Smooth muscle cell (in vitro differentiated cells): ENCODE data around the gene FBP1. TPM values are rescaled to one million over a fixed set of nuclear protein-coding genes. Genes with fewer than 3 reads are reported as not detected.
A peak's percentile ranks its signal among the peaks of the same experiment; 100 is the strongest.

Experiments used
- DNase-seq: peaks from one replicate; lab custom pipeline; 2025; ENCODE audit not compliant: unreplicated experiment; lab: John Stamatoyannopoulos, UW
- H2AFZ ChIP-seq: fragments of 200-600 bp; sonication (generic); 2 replicates; pipeline ENCODE4 v1.6.0; 2016; ENCODE audit warnings: antibody characterized with exemption, low read depth, mild to moderate bottlenecking
- H3F3A ChIP-seq: fragments of 200-600 bp; sonication (generic); 2 replicates; pipeline ENCODE4 v1.6.0; 2017; ENCODE audit warnings: antibody characterized with exemption, low read depth
- H3K27ac ChIP-seq: fragments of 200-600 bp; sonication (generic); 2 replicates; pipeline ENCODE4 v1.5.1; 2016; ENCODE audit warnings: low read depth, mild to moderate bottlenecking
- H3K27me3 ChIP-seq: fragments of 200-600 bp; sonication (generic); 2 replicates; pipeline ENCODE4 v1.6.1; 2016; ENCODE audit warnings: low read depth, mild to moderate bottlenecking
- H3K36me3 ChIP-seq: fragments of 200-600 bp; sonication (generic); 2 replicates; pipeline ENCODE4 v1.5.1; 2016; ENCODE audit warnings: low read depth
- H3K4me1 ChIP-seq: fragments of 200-600 bp; sonication (generic); 2 replicates; pipeline ENCODE4 v1.5.1; 2016; ENCODE audit warnings: low read depth
- H3K4me2 ChIP-seq: fragments of 200-600 bp; sonication (generic); 2 replicates; pipeline ENCODE4 v1.6.0; 2016; ENCODE audit warnings: mild to moderate bottlenecking
- H3K4me3 ChIP-seq: fragments of 200-600 bp; sonication (generic); 2 replicates; pipeline ENCODE4 v1.5.1; 2016; ENCODE audit warnings: mild to moderate bottlenecking
- H3K79me2 ChIP-seq: fragments of 200-600 bp; sonication (generic); 2 replicates; pipeline ENCODE4 v1.6.0; 2016; ENCODE audit warnings: low read depth, mild to moderate bottlenecking
- H3K9ac ChIP-seq: fragments of 200-600 bp; sonication (generic); 2 replicates; pipeline ENCODE4 v1.6.0; 2016; ENCODE audit warnings: low read depth
- H3K9me3 ChIP-seq: fragments of 200-600 bp; sonication (generic); replicated peaks from 2 replicates; pipeline ENCODE4 v1.5.1; 2016; ENCODE audit warnings: low read depth
- H4K20me1 ChIP-seq: fragments of 200-600 bp; sonication (generic); 2 replicates; pipeline ENCODE4 v1.6.0; 2016; ENCODE audit warnings: low read depth
- CTCF ChIP-seq: fragments of 200-600 bp; sonication (generic); IDR thresholded peaks from 2 replicates; pipeline ENCODE4 v1.5.1; 2017; ENCODE audit warnings: borderline replicate concordance, mild to moderate bottlenecking, antibody characterized with exemption; ENCODE audit not compliant: insufficient read depth, poor library complexity, severe bottlenecking
- WGBS: methylation state at CpG from one replicate; pipeline ENCODE4 v1.1.7; 2016; ENCODE audit warnings: low lambda C conversion rate; 5-methylcytosine and 5-hydroxymethylcytosine counted together
- polyA plus RNA-seq: library from polyadenylated mRNA; unstranded; fragments of >200 nt; fragmentation: Nextera tagmentation; extraction: Ambion mirVana; gene quantifications from 2 replicates; pipeline ENCODE4 v1.2.1, GENCODE V29; 2016
- total RNA-seq: library from RNA; depleted of rRNA; stranded (reverse); fragments of >200 nt; gene quantifications from 2 replicates; pipeline ENCODE4 v1.2.3, GENCODE V29; 2014

The FBP1 gene
- total RNA-seq (0.22 TPM in 1 of 2 replicates, not detected in the other), polyA plus RNA-seq (0.70 and 1.6 TPM in 2 replicates)

GRCh38 chr9:94639061-94639998 lies at the start of gene FBP1:
Gene FBP1, minus strand, starts transcription at chr9:94639518. Its CDS starts 208 bp downstream, at chr9:94639310.
- H3K4me3 ChIP-seq, result peak within 1 kb of the TSS; percentile 65
- WGBS, result 7% methylated on average over 43 of the region's 79 CpGs
- no peaks in the 10 kb centered on the region for H3F3A ChIP-seq
- H3K4me1 ChIP-seq, result no peaks in the 10 kb centered on the region
- no peak for DNase-seq
- H3K27ac ChIP-seq, result no peak within 1 kb of the TSS
- no peaks in the 10 kb centered on the region for H3K79me2 ChIP-seq
- H4K20me1 ChIP-seq, result no peaks in the 10 kb centered on the region
- TF ChIP-seq CTCF, result no peak
- peak within 1 kb of the TSS; percentile 93 for H2AFZ ChIP-seq
- H3K9me3 ChIP-seq, result no peaks in the 10 kb centered on the region
- peak within 1 kb of the TSS; percentile 96 for H3K4me2 ChIP-seq
- no peak within 1 kb of the TSS for H3K9ac ChIP-seq
- H3K36me3 ChIP-seq, result no peaks in the 10 kb centered on the region
- H3K27me3 ChIP-seq, result peaks cover 39% of the 10 kb centered on the region

- Histone ChIP-seq H3K27ac (no peak overlapping the region), H3K9me3 (no peaks in the 10 kb centered on the region), H3K4me2 (no peak overlapping the region), H3K4me1 (peaks cover 4% of the 10 kb centered on the region), H4K20me1 (no peaks in the 10 kb centered on the region), H2AFZ (no peak overlapping the region), H3K4me3 (no peak overlapping the region), H3K36me3 (no peaks in the 10 kb centered on the region), H3K79me2 (no peaks in the 10 kb centered on the region), H3K27me3 (no peaks in the 10 kb centered on the region), H3K9ac (no peak overlapping the region), H3F3A (no peaks in the 10 kb centered on the region)
- no peak for TF ChIP-seq CTCF
- WGBS, result 95% methylated on average over 2 of the region's 2 CpGs
- DNase-seq, result no peak
Observed at GRCh38 chr9:94687451-94687850, 48.1 kb upstream of the FBP1 start.

- no peaks in the 10 kb centered on the region for H3K36me3 ChIP-seq
- TF ChIP-seq CTCF, result no peak
- DNase-seq, result no peak
- no peak overlapping the region for H3K27ac ChIP-seq
- no peak overlapping the region for H3K9ac ChIP-seq
- no peaks in the 10 kb centered on the region for H4K20me1 ChIP-seq
- H3K9me3 ChIP-seq, result no peaks in the 10 kb centered on the region
- H3K4me1 ChIP-seq, result no peaks in the 10 kb centered on the region
- no peaks in the 10 kb centered on the region for H3K79me2 ChIP-seq
- no peak overlapping the region for H2AFZ ChIP-seq
- H3K27me3 ChIP-seq, result no peaks in the 10 kb centered on the region
- no peak overlapping the region for H3K4me2 ChIP-seq
- H3K4me3 ChIP-seq, result no peak overlapping the region
- 96% methylated on average over 2 of the region's 2 CpGs for WGBS
- H3F3A ChIP-seq, result peaks cover 3% of the 10 kb centered on the region
Observed at GRCh38 chr9:94685359-94685758, 46.0 kb upstream of the FBP1 start.
